Heart right ventricle (tissue), 16 donors: Measurements from ENCODE around the gene MAP2K5. TPM values are rescaled to one million over a fixed set of nuclear protein-coding genes. Genes with fewer than 3 reads are reported as not detected.

Source experiments
- ATAC-seq, 8 donors: fragments of 200-7000 bp; cut with Tn5 transposase; one replicate each; pipeline ENCODE4 v1.9.1; 2020; ENCODE audit warnings: mild to moderate bottlenecking in 8 of 8, moderate library complexity in 8 of 8, moderate number of reproducible peaks in 1 of 8
- DNase-seq, 2 donors: peaks; one replicate each; pipeline ENCODE4 v3.0.0-alpha.2; 2020
- H3K27ac ChIP-seq, 10 donors: fragments of 200-600 bp; sonication (generic) in 2 of 10; one replicate each; pipeline versions ENCODE4 v1.5.0 to v1.8.0; 2020 to 2022; ENCODE audit warnings: mild to moderate bottlenecking in 3 of 10
- H3K27me3 ChIP-seq, 7 donors: fragments of 200-600 bp; one replicate each; pipeline ENCODE4 v1.8.0; 2021 to 2022; ENCODE audit warnings: mild to moderate bottlenecking in 2 of 7
- H3K36me3 ChIP-seq, 9 donors: fragments of 200-600 bp; sonication (generic) in 1 of 9; one replicate each; pipeline versions ENCODE4 v1.5.0 to v1.8.0; 2020 to 2022; ENCODE audit warnings: mild to moderate bottlenecking in 2 of 9
- H3K4me1 ChIP-seq, 9 donors: fragments of 200-600 bp; sonication (generic) in 1 of 9; one replicate each; pipeline versions ENCODE4 v1.5.0 to v1.8.0; 2020 to 2022; ENCODE audit warnings: mild to moderate bottlenecking in 4 of 9
- H3K4me3 ChIP-seq, 10 donors: fragments of 200-600 bp; sonication (generic) in 2 of 10; one replicate each; pipeline versions ENCODE4 v1.5.0 to v1.8.0; 2020 to 2022; ENCODE audit warnings: mild to moderate bottlenecking in 7 of 10, moderate library complexity in 2 of 10
- H3K9me3 ChIP-seq, 11 donors: fragments of 200-600 bp in 10 of 11; sonication (generic) in 2 of 11; one replicate each; pipeline versions ENCODE4 v1.5.0 to v1.8.0; 2013 to 2022; ENCODE audit warnings: mild to moderate bottlenecking in 2 of 11, control low read depth in 1 of 11, moderate library complexity in 1 of 11
- WGBS, 2 donors: extraction: QIAGEN DNeasy Blood & Tissue Kit; methylation state at CpG; one replicate each; pipeline ENCODE4 v1.1.7; 2013; ENCODE audit warnings: inconsistent platforms in 1 of 2; 5-methylcytosine and 5-hydroxymethylcytosine counted together
- intact Hi-C, 10 donors: fragments of 100-400 bp; cut with DNase I; formaldehyde crosslinking; loops; one replicate each; pipeline versions ENCODE4 v1.11.1 to v1.14.2; 2022
- polyA plus RNA-seq, 2 donors: library from polyadenylated mRNA; stranded (reverse); fragments of 200-250 nt; gene quantifications; one replicate each; pipeline ENCODE4 v1.2.3, GENCODE V29; 2013
- total RNA-seq, 10 donors: library from RNA; stranded (reverse); fragmentation: NEBNext Ultra II Directional in 3 of 10; extraction: Animal tissue kit (Norgen Biotek cat#: 25700) in 3 of 10; gene quantifications; one replicate each; pipeline versions ENCODE4 v1.2.1 to v1.2.4, GENCODE V29; 2021 to 2023
- TF ChIP-seq, protein P1 (sequence below), 9 donors: fragments of 200-600 bp; sonication (generic) in 2 of 9; IDR thresholded peaks; one replicate each; pipeline versions ENCODE4 v1.5.0 to v1.8.0; 2021 to 2022; ENCODE audit warnings: antibody characterized with exemption in 9 of 9, mild to moderate bottlenecking in 5 of 9, moderate library complexity in 1 of 9
- donor health status: Arrhythmogenic right ventricular cardiomyopathy.
- donor health status: ischemic (EF 13 %, LVEDD 7.1; RV severe dilation, severe dysfunction).
- donor health status: healthy with polysubstance abuse.
- donor health status: DM: no; HTN: yes; CAD: no.
- donor health status: DM: no; HTN: no; CAD: no.
- donor health status: ischemic (EF 25% LVEDD 6.9; RV normal size, moderate dysfunction).
- donor health status: ischemic (EF 25% LVEDD 5.7; RV mildly dilated, moderate dysfunction).
- donor health status: healthy.
- donor health status: DM: yes; HTN: yes; CAD: no.
- donor health status: Ischemic cardiomyopathy.
- donor health status: ischemic (EF 35%, LVEDD 5.7; RV mildly dilated, moderate dysfunction).
- donor health status: nonischemic (EF 11% LVEDD 7.7; RV severe dilation, severe dysfunction).
- donor health status: DM: yes; HTN: yes; CAD: no.
- donor health status: PGD.
- donor health status: ischemic (EF 29% LVEDD 5.4; RV normal size, mild dysfunction).
- donor health status: nonischemic (EF 23%, LVEDD 6.1; RV moderate dilation, normal function).

The MAP2K5 gene
- total and polyA plus RNA-seq, 12 donors: 7.7 to 34.3 (median 21.0) TPM

DNA sequence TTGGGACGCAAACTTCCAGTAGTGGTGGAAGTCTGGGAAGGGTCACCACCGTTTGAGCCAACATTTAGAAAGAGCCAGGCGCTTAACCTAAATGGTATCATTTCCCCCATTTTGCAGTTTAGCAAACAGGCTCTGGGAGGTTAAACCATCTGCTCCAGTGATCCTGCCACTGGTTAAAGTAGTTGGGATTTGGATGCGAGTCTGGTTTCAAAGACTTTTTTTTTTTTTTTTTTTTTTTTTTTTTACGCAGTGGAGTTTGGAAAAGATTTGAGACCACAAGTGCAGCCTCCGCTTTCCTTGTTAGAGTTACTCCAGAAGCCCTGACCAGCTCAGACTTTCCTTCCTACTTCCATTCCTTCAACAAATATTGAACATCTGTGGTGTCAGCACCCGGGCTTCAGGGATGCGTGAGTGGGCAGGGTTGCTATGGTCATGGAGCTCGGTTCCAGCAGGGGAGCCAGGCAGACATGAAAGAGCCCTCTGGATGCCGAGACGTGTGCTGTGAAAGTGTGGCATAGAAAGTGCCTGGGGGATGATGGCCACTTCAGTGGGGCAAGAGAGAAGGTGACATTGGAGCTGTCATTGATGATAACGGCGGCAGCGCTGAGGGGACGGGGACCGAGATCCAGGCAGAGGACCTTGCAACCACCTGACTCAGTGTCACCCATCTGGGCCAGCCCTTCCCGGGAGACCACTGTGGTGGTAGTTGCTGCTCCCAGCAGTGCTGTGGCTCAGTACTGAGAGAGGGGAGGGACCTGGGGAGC lies 298.4 kb downstream of the MAP2K5 start:
- intact Hi-C loops: no loop called here

DNA sequence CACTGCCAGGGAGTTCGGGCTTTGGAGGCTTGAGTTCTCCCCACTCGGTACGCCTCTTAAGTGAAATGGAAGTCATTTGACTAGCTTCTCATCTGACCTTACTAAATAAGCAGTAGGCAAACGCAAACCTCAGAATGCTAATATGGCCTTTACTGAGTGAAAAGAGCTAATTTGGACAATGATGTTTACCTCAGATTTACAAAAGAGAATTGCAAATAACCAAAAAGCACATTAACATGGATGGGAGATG lies 298.9 kb downstream of the MAP2K5 start:
- peaks cover 5 to 27% (median 18%) of the 10 kb centered on the region in 9 donors for H3K4me1 ChIP-seq
- intact Hi-C loops: no loop called here
- TF ChIP-seq, protein P1, sequence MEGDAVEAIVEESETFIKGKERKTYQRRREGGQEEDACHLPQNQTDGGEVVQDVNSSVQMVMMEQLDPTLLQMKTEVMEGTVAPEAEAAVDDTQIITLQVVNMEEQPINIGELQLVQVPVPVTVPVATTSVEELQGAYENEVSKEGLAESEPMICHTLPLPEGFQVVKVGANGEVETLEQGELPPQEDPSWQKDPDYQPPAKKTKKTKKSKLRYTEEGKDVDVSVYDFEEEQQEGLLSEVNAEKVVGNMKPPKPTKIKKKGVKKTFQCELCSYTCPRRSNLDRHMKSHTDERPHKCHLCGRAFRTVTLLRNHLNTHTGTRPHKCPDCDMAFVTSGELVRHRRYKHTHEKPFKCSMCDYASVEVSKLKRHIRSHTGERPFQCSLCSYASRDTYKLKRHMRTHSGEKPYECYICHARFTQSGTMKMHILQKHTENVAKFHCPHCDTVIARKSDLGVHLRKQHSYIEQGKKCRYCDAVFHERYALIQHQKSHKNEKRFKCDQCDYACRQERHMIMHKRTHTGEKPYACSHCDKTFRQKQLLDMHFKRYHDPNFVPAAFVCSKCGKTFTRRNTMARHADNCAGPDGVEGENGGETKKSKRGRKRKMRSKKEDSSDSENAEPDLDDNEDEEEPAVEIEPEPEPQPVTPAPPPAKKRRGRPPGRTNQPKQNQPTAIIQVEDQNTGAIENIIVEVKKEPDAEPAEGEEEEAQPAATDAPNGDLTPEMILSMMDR (IDR thresholded peaks at IDR 0.05): no peak
- no peaks in the 10 kb centered on the region for H3K27me3 ChIP-seq
- ATAC-seq: no peak
- no peak for DNase-seq
- no peaks in the 10 kb centered on the region for H3K36me3 ChIP-seq
- H3K4me3 ChIP-seq: peak overlapping the region in 9 of 10 donors; percentile 69 to 92 (median 89)
- H3K27ac ChIP-seq: peak overlapping the region in 5 of 10 donors; percentile 94 to 96 (median 95)
- H3K9me3 ChIP-seq: no peaks in the 10 kb centered on the region
- 47 to 50% methylated on average over 4 of the region's 4 CpGs for WGBS, 2 donors

More for the DNA sequence above, 298.4 kb downstream of the MAP2K5 start:
- TF ChIP-seq, protein P1 (IDR thresholded peaks at IDR 0.05): no peak
- Histone ChIP-seq H3K27me3 (peaks cover 0 to 5% (median 3%) of the 10 kb centered on the region in 7 donors), H3K4me3 (peak overlapping the region; percentile 53 to 92 (median 88)), H3K9me3 (no peaks in the 10 kb centered on the region), H3K4me1 (peaks cover 6 to 32% (median 22%) of the 10 kb centered on the region in 9 donors), H3K27ac (peak overlapping the region; percentile 82 to 98 (median 96)), H3K36me3 (no peaks in the 10 kb centered on the region)
- 7 to 8% methylated on average over 17 of the region's 17 CpGs for WGBS, 2 donors
- ATAC-seq (peak in 7 of 8 donors; percentile 3 to 25 (median 8)), DNase-seq (no peak)

DNA sequence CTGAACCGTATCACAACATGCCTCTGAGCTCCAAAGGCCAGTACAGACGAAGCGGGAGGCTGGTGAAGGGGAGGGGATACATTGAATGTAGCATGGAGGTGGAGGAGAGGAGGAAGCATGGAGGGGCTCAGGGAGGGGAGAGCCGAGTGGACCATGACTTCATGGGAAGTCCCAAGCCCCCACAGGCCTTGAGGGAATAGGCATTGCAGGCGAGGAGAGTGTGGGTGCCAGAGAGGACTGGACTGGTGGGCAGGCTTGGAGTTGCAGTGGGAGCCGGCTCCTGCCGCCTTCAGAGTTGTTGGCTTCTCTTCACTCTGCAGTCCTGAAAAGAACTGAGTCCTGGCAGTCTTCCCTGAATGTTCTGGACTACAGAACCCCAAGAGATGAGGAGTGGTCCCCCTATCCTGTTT lies 300.6 kb downstream of the MAP2K5 start:
- ATAC-seq (no peak), DNase-seq (no peak)
- TF ChIP-seq, protein P1 (IDR thresholded peaks at IDR 0.05): no peak
- Histone ChIP-seq H3K36me3 (no peaks in the 10 kb centered on the region), H3K9me3 (no peaks in the 10 kb centered on the region), H3K27me3 (no peaks in the 10 kb centered on the region), H3K4me3 (no peak overlapping the region), H3K27ac (no peak overlapping the region), H3K4me1 (peaks cover 5 to 27% (median 18%) of the 10 kb centered on the region in 9 donors)
- 85% methylated on average over 7 of the region's 7 CpGs for WGBS, 2 donors
- intact Hi-C loops: no loop called here

DNA sequence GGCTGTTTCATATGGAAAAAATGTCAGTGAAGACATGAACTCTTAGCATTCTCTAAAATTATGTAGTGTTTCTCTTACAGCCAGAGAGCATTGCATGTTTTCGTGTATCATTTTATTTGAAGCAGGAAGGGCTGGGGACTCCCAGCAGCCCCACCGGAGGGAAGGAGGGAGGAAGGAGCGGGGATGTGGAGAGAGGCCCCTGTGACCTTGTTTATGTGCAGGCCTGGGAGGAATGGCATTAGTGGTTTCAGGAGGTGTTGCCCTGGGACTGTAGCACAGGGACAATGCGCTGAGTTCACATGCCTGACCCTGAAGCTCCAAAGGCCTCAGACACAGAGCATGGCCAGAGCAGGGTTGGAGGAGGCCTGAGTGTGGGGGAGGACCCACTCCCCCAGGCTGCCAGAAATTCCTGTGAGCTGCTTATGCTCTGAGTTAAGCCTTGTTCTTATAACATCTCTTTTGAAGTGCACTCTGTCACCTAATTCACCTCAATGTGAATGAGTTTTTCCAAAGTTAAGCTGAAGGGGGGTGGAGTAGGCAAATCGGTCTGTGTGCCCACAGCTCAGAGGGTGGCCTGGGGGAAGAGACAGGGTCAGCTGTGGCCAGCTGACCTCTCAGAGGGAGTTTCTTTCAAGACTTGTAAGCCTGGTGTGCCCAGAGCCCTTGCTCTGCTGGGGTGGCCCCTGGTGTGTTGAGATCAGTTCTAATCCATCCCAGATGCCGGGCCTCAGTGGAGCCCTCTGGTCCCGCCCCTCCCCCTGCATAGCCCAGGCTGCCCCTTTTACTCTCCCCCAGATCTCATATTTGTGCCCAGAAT lies 301.3 kb downstream of the MAP2K5 start:
- Histone ChIP-seq H3K36me3 (no peaks in the 10 kb centered on the region), H3K9me3 (no peaks in the 10 kb centered on the region), H3K27me3 (no peaks in the 10 kb centered on the region), H3K4me3 (no peak overlapping the region), H3K4me1 (peaks cover 5 to 23% (median 15%) of the 10 kb centered on the region in 9 donors), H3K27ac (no peak overlapping the region)
- WGBS, 2 donors: 82 to 83% methylated on average over 7 of the region's 7 CpGs
- no peak for ATAC-seq
- TF ChIP-seq, protein P1 (IDR thresholded peaks at IDR 0.05): no peak
- intact Hi-C loops: no loop called here
- no peak for DNase-seq
